WI38 (cell line): ENCODE data around the gene UGT1A6.
"Not testable (repeated sequence)": the region's sequence is repeated elsewhere in the genome, so short reads cannot be mapped to it uniquely, and the experiment has no call there.

Experiments used
- H3K4me3 ChIP-seq: 2 replicates; pipeline ENCODE4 v1.5.1; 2011; ENCODE audit warnings: low read depth, mild to moderate bottlenecking, control low read depth, low read length
- TF ChIP-seq, protein P1 (sequence below): IDR thresholded peaks from 2 replicates; pipeline ENCODE4 v1.5.1; 2012; ENCODE audit warnings: low read depth, mild to moderate bottlenecking, control low read depth, low read length

Gene UGT1A6

DNA sequence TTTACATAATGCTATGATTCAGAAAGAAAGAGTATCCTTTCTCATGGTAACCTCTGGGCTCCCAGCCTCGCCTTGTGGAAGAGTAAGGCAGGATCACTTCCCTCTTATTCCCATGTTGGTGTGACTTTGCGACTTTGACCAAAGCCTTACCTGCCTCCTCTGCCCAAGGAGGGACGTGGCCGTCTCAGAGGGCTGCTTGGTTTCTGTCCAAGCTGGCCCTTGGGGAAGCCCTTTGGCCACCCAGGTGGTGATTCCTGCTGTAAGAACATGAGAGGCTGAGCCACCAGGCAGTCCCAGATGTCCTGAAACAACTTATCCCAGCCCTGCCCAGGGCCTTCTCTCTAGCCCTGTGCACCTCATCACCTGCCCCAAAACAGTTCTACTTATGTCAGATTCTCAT, 6.0 kb downstream of the UGT1A6 start:
- H3K4me3 ChIP-seq, result no peak overlapping the region
- TF ChIP-seq, protein P1, sequence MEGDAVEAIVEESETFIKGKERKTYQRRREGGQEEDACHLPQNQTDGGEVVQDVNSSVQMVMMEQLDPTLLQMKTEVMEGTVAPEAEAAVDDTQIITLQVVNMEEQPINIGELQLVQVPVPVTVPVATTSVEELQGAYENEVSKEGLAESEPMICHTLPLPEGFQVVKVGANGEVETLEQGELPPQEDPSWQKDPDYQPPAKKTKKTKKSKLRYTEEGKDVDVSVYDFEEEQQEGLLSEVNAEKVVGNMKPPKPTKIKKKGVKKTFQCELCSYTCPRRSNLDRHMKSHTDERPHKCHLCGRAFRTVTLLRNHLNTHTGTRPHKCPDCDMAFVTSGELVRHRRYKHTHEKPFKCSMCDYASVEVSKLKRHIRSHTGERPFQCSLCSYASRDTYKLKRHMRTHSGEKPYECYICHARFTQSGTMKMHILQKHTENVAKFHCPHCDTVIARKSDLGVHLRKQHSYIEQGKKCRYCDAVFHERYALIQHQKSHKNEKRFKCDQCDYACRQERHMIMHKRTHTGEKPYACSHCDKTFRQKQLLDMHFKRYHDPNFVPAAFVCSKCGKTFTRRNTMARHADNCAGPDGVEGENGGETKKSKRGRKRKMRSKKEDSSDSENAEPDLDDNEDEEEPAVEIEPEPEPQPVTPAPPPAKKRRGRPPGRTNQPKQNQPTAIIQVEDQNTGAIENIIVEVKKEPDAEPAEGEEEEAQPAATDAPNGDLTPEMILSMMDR, result no peak

DNA sequence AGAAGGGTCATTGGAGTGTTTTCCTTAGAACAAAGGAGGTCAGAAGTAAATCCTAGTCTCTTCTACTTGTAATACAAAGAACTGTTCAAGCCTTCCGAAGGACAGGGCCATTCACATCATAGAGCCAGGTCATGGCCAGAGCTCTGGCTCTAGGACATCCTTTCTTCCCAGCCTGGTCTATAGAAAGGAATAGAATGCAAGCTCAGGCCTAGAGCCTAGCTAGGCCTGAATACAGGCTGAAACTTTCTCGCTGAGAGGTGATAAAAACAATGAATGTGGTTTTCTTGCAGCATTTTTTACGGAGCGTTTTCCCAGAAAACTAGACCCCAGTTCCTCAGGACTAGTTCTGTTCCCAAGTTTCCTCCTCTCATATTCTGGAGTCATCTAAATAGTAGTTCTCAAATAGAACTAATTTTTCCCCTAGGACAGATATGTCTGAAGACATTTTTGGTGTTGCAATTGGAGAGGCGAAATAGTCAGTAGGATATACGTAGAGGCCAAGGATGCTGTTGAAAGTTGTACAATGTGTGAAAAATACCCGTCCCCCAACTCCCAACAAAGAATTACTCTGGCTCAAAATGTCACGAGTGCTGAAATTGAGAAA, 6.8 kb downstream of the UGT1A6 start:
- TF ChIP-seq, protein P1, result no peak
- no peak overlapping the region for H3K4me3 ChIP-seq

DNA sequence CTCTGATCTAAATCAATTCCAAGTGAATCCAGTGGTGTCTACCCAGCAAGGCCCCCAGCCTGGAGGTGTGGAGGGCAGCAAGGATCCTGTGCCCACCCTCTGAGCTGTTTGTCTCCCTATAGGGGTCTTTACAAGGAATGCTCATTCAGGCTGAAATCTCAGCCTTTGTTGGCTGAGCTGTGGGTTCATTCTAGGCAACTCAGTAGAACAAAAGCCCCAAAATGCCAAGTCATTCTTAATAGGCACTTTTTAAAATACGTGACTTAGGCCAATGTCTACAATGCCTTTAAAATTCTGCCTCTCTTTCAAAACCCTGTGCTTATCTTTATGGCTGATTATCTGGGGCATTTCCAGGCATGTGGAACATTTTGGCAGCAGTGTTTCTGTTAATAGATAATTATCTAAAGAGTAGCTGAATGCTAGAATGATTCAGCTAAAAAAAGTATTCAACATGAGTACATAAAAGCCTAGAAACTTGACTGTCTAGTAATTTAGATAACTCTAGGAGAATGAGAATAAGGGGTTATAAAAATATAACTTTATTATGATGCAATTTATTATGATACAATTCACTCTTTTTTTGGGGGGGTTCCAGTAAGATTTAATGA, 7.4 kb downstream of the UGT1A6 start:
- no peak overlapping the region for H3K4me3 ChIP-seq
- TF ChIP-seq, protein P1, result no peak

DNA sequence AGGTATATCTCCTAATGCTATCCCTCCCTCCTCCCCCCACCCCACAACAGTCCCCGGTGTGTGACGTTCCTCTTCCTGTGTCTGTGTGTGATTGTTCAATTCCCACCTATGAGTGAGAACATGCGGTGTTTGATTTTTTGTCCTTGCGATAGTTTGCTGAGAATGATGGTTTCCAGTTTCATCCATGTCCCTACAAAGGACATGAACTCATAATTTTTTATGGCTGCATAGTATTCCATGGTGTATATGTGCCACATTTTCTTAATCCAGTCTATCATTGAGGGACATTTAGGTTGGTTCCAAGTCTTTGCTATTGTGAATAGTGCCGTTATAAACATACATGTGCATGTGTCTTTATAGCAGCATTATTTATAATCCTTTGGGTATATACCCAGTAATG, 8.2 kb downstream of the UGT1A6 start:
- H3K4me3 ChIP-seq, result not testable (repeated sequence)

DNA sequence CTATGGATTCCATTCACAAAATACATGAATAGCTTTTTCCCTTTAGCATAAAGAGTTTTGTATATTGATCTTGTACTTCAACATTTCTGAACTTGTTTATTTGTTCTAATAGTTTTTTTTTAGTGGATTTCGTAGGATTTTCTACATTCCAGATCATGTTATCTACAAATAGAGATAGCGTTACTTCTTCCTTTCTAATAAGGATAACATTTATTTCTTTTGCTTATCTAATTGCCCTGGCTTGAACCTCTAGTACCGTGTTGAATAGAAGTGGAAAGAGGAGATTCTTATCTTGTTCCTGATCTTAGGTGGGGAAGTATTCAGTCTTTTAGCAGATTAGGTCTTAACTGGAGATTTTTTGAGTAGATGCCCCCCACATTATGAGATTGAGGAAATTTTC, 9.5 kb downstream of the UGT1A6 start:
- TF ChIP-seq, protein P1, result no peak
- H3K4me3 ChIP-seq, result no peak overlapping the region

DNA sequence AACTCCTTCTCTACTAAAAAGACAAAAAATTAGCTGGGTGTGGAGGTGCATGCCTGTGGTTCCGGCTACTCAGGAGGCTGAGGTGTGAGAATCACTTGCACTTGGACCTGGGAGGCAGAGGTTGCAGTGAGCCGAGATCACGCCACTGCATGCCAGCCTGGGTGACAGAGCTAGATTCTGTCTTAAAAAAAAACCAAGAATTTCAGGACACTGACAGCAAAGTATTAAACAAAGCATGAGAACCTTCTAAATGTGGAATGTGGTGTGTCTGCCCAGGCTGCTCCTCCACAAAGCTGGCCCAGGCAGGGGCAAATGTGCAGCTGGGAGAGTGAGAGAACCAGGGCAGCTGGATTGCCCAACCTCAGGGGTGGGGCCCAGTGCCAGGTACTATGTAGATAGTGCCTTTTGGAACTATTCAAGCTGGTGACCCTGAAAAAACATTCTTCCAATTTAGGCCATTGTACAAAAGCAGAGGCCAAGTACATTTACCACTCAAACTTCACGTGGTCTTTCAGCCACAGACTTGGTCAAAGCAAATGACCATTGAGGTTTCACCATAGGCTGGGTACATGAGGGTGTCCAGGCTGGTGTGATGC, 13.3 kb downstream of the UGT1A6 start:
- no peak overlapping the region for H3K4me3 ChIP-seq
- TF ChIP-seq, protein P1, result no peak

DNA sequence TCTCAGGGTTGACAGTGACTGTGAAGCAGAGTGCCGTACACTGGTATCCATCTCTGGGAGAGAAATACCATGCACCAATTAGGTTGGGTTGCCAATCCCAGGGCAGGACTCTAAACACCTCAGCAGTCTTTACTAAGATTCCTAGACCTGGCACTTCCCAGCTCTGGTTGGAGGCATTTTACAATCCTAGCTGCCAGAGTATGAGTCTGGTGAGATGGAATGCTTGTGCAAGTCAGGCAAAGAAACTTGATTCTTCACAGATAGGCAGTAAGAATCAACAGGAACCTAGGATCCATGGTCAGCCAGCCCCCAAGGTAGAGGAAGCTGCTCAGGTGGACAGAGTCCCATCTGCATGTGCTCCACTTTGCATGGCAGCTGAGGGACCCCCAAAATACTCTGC, 14.0 kb downstream of the UGT1A6 start:
- TF ChIP-seq, protein P1, result no peak
- H3K4me3 ChIP-seq, result no peak overlapping the region
